Activated naive CD8-positive, alpha-beta T cell treated with anti-CD3 and anti-CD28 coated beads for 36 hours (primary cell): ENCODE data around the gene LONP2. TPM values are rescaled to one million over a fixed set of nuclear protein-coding genes. Genes with fewer than 3 reads are reported as not detected.

ENCODE experiments used
- DNase-seq: peaks from one replicate; pipeline ENCODE4 v3.0.0; 2021
- H3K27ac Mint-ChIP-seq: one replicate; pipeline ENCODE4 v1.8.0; 2022; ENCODE audit warnings: mild to moderate bottlenecking, moderate library complexity, mixed read lengths
- H3K27me3 Mint-ChIP-seq: one replicate; pipeline ENCODE4 v1.8.0; 2022; ENCODE audit warnings: mild to moderate bottlenecking, mixed read lengths
- H3K36me3 Mint-ChIP-seq: one replicate; pipeline ENCODE4 v1.8.0; 2021; ENCODE audit warnings: mild to moderate bottlenecking, mixed read lengths
- H3K4me1 Mint-ChIP-seq: one replicate; pipeline ENCODE4 v1.8.0; 2021; ENCODE audit warnings: mixed read lengths
- H3K4me3 Mint-ChIP-seq: one replicate; pipeline ENCODE4 v1.8.0; 2022; ENCODE audit warnings: mild to moderate bottlenecking, moderate library complexity, mixed read lengths
- H3K9me3 Mint-ChIP-seq: one replicate; pipeline ENCODE4 v1.8.0; 2022; ENCODE audit warnings: mixed read lengths
- total RNA-seq, 2 experiments: library from RNA; stranded (reverse); gene quantifications; one replicate each; pipeline ENCODE4 v1.2.3, GENCODE V29; 2021

LONP2 gene
- total RNA-seq, 2 experiments from 2014 or later: 52.2 to 53.0 TPM

- H3K4me3 Mint-ChIP-seq: no peak overlapping the region
- H3K27me3 Mint-ChIP-seq: no peaks in the 10 kb centered on the region
- no peak for DNase-seq
- no peak overlapping the region for H3K27ac Mint-ChIP-seq
- H3K36me3 Mint-ChIP-seq: peaks cover 53% of the 10 kb centered on the region
- peaks cover 2% of the 10 kb centered on the region for H3K4me1 Mint-ChIP-seq
- peaks cover 7% of the 10 kb centered on the region for H3K9me3 Mint-ChIP-seq
Measured at GRCh38 chr16:48261569-48261968, 17.5 kb downstream of the LONP2 start.

GRCh38 chr16:48262631-48263030 lies 18.5 kb downstream of the LONP2 start:
- Mint-ChIP-seq H3K27ac (no peak overlapping the region), H3K9me3 (peaks cover 7% of the 10 kb centered on the region), H3K36me3 (peaks cover 56% of the 10 kb centered on the region)

GRCh38 chr16:48269011-48269410 lies 24.9 kb downstream of the LONP2 start:
- H3K4me3 Mint-ChIP-seq: no peak overlapping the region
- H3K27ac Mint-ChIP-seq: no peak overlapping the region
- peaks cover 8% of the 10 kb centered on the region for H3K4me1 Mint-ChIP-seq
- H3K27me3 Mint-ChIP-seq: no peaks in the 10 kb centered on the region
- no peak for DNase-seq
- no peaks in the 10 kb centered on the region for H3K9me3 Mint-ChIP-seq
- H3K36me3 Mint-ChIP-seq: peaks cover 19% of the 10 kb centered on the region

More at GRCh38 chr16:48262631-48263030, 18.5 kb downstream of the LONP2 start:
- H3K4me1 Mint-ChIP-seq: peaks cover 3% of the 10 kb centered on the region
- no peaks in the 10 kb centered on the region for H3K27me3 Mint-ChIP-seq
- no peak overlapping the region for H3K4me3 Mint-ChIP-seq
- DNase-seq: no peak

GRCh38 chr16:48271728-48272127 lies 27.6 kb downstream of the LONP2 start:
- no peak overlapping the region for H3K27ac Mint-ChIP-seq
- peaks cover 7% of the 10 kb centered on the region for H3K36me3 Mint-ChIP-seq
- no peak overlapping the region for H3K4me3 Mint-ChIP-seq
- H3K4me1 Mint-ChIP-seq: peaks cover 6% of the 10 kb centered on the region
- DNase-seq: no peak
- H3K27me3 Mint-ChIP-seq: no peaks in the 10 kb centered on the region
- no peaks in the 10 kb centered on the region for H3K9me3 Mint-ChIP-seq

GRCh38 chr16:48272837-48273421 lies 28.8 kb downstream of the LONP2 start:
- Mint-ChIP-seq H3K9me3 (no peaks in the 10 kb centered on the region), H3K27me3 (no peaks in the 10 kb centered on the region)

GRCh38 chr16:48274476-48274875 lies 30.4 kb downstream of the LONP2 start:
- no peak overlapping the region for H3K27ac Mint-ChIP-seq
- H3K9me3 Mint-ChIP-seq: no peaks in the 10 kb centered on the region
- DNase-seq: no peak
- no peak overlapping the region for H3K4me3 Mint-ChIP-seq
- H3K36me3 Mint-ChIP-seq: peaks cover 10% of the 10 kb centered on the region
- no peaks in the 10 kb centered on the region for H3K27me3 Mint-ChIP-seq
- H3K4me1 Mint-ChIP-seq: peaks cover 7% of the 10 kb centered on the region

More at GRCh38 chr16:48272837-48273421, 28.8 kb downstream of the LONP2 start:
- no peak overlapping the region for H3K4me3 Mint-ChIP-seq
- peaks cover 3% of the 10 kb centered on the region for H3K4me1 Mint-ChIP-seq
- DNase-seq: no peak
- H3K36me3 Mint-ChIP-seq: peaks cover 4% of the 10 kb centered on the region
- H3K27ac Mint-ChIP-seq: no peak overlapping the region

GRCh38 chr16:48276102-48276501 lies 32.0 kb downstream of the LONP2 start:
- no peak for DNase-seq
- H3K27ac Mint-ChIP-seq: no peak overlapping the region
- H3K36me3 Mint-ChIP-seq: peaks cover 17% of the 10 kb centered on the region
- H3K9me3 Mint-ChIP-seq: no peaks in the 10 kb centered on the region
- H3K4me1 Mint-ChIP-seq: peaks cover 6% of the 10 kb centered on the region
- no peak overlapping the region for H3K4me3 Mint-ChIP-seq
- no peaks in the 10 kb centered on the region for H3K27me3 Mint-ChIP-seq

- no peaks in the 10 kb centered on the region for H3K9me3 Mint-ChIP-seq
- peaks cover 16% of the 10 kb centered on the region for H3K36me3 Mint-ChIP-seq
- DNase-seq: no peak
- no peak overlapping the region for H3K4me3 Mint-ChIP-seq
- H3K4me1 Mint-ChIP-seq: peaks cover 4% of the 10 kb centered on the region
- no peak overlapping the region for H3K27ac Mint-ChIP-seq
- no peaks in the 10 kb centered on the region for H3K27me3 Mint-ChIP-seq
Measured at GRCh38 chr16:48277158-48277557, 33.1 kb downstream of the LONP2 start.

GRCh38 chr16:48279199-48279598 lies 35.1 kb downstream of the LONP2 start:
- Mint-ChIP-seq H3K4me3 (no peak overlapping the region), H3K36me3 (peaks cover 30% of the 10 kb centered on the region)
- no peak for DNase-seq

GRCh38 chr16:48280546-48280945 lies 36.4 kb downstream of the LONP2 start:
- H3K27ac Mint-ChIP-seq: no peak overlapping the region
- peaks cover 41% of the 10 kb centered on the region for H3K36me3 Mint-ChIP-seq
- H3K4me3 Mint-ChIP-seq: no peak overlapping the region
- peaks cover 3% of the 10 kb centered on the region for H3K9me3 Mint-ChIP-seq
- peaks cover 9% of the 10 kb centered on the region for H3K4me1 Mint-ChIP-seq
- no peak for DNase-seq
- no peaks in the 10 kb centered on the region for H3K27me3 Mint-ChIP-seq

More at GRCh38 chr16:48279199-48279598, 35.1 kb downstream of the LONP2 start:
- H3K9me3 Mint-ChIP-seq: no peaks in the 10 kb centered on the region
- peaks cover 4% of the 10 kb centered on the region for H3K4me1 Mint-ChIP-seq
- no peaks in the 10 kb centered on the region for H3K27me3 Mint-ChIP-seq
- no peak overlapping the region for H3K27ac Mint-ChIP-seq

GRCh38 chr16:48282636-48283263 lies 38.6 kb downstream of the LONP2 start:
- no peaks in the 10 kb centered on the region for H3K27me3 Mint-ChIP-seq
- H3K4me1 Mint-ChIP-seq: peaks cover 9% of the 10 kb centered on the region
- no peak overlapping the region for H3K4me3 Mint-ChIP-seq
- DNase-seq: no peak
- peaks cover 60% of the 10 kb centered on the region for H3K36me3 Mint-ChIP-seq
- no peak overlapping the region for H3K27ac Mint-ChIP-seq
- peaks cover 6% of the 10 kb centered on the region for H3K9me3 Mint-ChIP-seq

- Mint-ChIP-seq H3K4me1 (peaks cover 6% of the 10 kb centered on the region), H3K9me3 (peaks cover 6% of the 10 kb centered on the region), H3K27ac (no peak overlapping the region), H3K36me3 (peaks cover 56% of the 10 kb centered on the region), H3K27me3 (no peaks in the 10 kb centered on the region), H3K4me3 (no peak overlapping the region)
- DNase-seq: no peak
Measured at GRCh38 chr16:48284772-48285409, 40.8 kb downstream of the LONP2 start.

- Mint-ChIP-seq H3K27ac (no peak overlapping the region), H3K27me3 (no peaks in the 10 kb centered on the region), H3K36me3 (peaks cover 56% of the 10 kb centered on the region), H3K4me1 (peaks cover 8% of the 10 kb centered on the region), H3K4me3 (no peak overlapping the region), H3K9me3 (peaks cover 6% of the 10 kb centered on the region)
- DNase-seq: no peak
Measured at GRCh38 chr16:48287239-48287638, 43.1 kb downstream of the LONP2 start.

- Mint-ChIP-seq H3K27me3 (no peaks in the 10 kb centered on the region), H3K9me3 (peaks cover 2% of the 10 kb centered on the region), H3K27ac (no peak overlapping the region), H3K36me3 (peaks cover 34% of the 10 kb centered on the region), H3K4me1 (peaks cover 2% of the 10 kb centered on the region), H3K4me3 (no peak overlapping the region)
- DNase-seq: no peak
Measured at GRCh38 chr16:48291303-48291702, 47.2 kb downstream of the LONP2 start.

GRCh38 chr16:48291754-48292153 lies 47.7 kb downstream of the LONP2 start:
- H3K36me3 Mint-ChIP-seq: peaks cover 31% of the 10 kb centered on the region
- no peak for DNase-seq
- no peaks in the 10 kb centered on the region for H3K27me3 Mint-ChIP-seq
- H3K4me3 Mint-ChIP-seq: no peak overlapping the region
- no peak overlapping the region for H3K27ac Mint-ChIP-seq
- peaks cover 2% of the 10 kb centered on the region for H3K4me1 Mint-ChIP-seq
- H3K9me3 Mint-ChIP-seq: peaks cover 1% of the 10 kb centered on the region
